Activated CD8-positive, alpha-beta T cell treated with anti-CD3 and anti-CD28 coated beads for 36 hours (primary cell): ENCODE measurements around the gene ABCG4. TPM values are rescaled to one million over a fixed set of nuclear protein-coding genes. Genes with fewer than 3 reads are reported as not detected.

ENCODE experiments used
- ATAC-seq: fragments of 200-7000 bp; cut with Tn5 transposase; one replicate; pipeline ENCODE4 v1.10.0; 2021; ENCODE audit warnings: mild to moderate bottlenecking, moderate library complexity
- CTCF ChIA-PET: fragments of 350-600 bp; sonication (Branson Sonifier 250); formaldehyde crosslinking; loops from one replicate; lab custom pipeline; 2021; ENCODE audit warnings: antibody characterized with exemption; lab: Charles Lee
- POLR2A ChIA-PET: fragments of 350-600 bp; sonication (Branson Sonifier 250); formaldehyde crosslinking; loops from one replicate; lab custom pipeline; 2021; ENCODE audit warnings: antibody characterized with exemption; lab: Charles Lee
- DNase-seq: peaks from one replicate; pipeline ENCODE4 v3.0.0-alpha.2; 2020
- H3K27ac Mint-ChIP-seq: one replicate; pipeline ENCODE4 v1.8.0; 2021; ENCODE audit warnings: mild to moderate bottlenecking, mixed read lengths
- H3K27me3 Mint-ChIP-seq: one replicate; pipeline ENCODE4 v1.8.0; 2021; ENCODE audit warnings: mixed read lengths
- H3K36me3 Mint-ChIP-seq: one replicate; pipeline ENCODE4 v1.8.0; 2021; ENCODE audit warnings: low read depth, mixed read lengths
- H3K4me1 Mint-ChIP-seq: one replicate; pipeline ENCODE4 v1.8.0; 2021; ENCODE audit warnings: low read depth, mixed read lengths
- H3K4me3 Mint-ChIP-seq: one replicate; pipeline ENCODE4 v1.8.0; 2021; ENCODE audit warnings: mild to moderate bottlenecking, moderate library complexity, mixed read lengths
- H3K9me3 Mint-ChIP-seq: one replicate; pipeline ENCODE4 v1.8.0; 2021; ENCODE audit warnings: mixed read lengths
- intact Hi-C: fragments of 100-400 bp; cut with micrococcal nuclease; formaldehyde crosslinking; loops from one replicate; pipeline ENCODE4 v1.10.0; 2022
- total RNA-seq, 2 experiments: library from RNA; stranded (reverse); gene quantifications; one replicate each; pipeline ENCODE4 v1.2.3, GENCODE V29; 2021
- TF ChIP-seq, protein P1 (sequence below): fragments of 200-600 bp; IDR thresholded peaks from one replicate; pipeline ENCODE4 v1.8.0; 2022; ENCODE audit warnings: antibody characterized with exemption, mild to moderate bottlenecking

Gene ABCG4
- total RNA-seq, result not detected

DNA sequence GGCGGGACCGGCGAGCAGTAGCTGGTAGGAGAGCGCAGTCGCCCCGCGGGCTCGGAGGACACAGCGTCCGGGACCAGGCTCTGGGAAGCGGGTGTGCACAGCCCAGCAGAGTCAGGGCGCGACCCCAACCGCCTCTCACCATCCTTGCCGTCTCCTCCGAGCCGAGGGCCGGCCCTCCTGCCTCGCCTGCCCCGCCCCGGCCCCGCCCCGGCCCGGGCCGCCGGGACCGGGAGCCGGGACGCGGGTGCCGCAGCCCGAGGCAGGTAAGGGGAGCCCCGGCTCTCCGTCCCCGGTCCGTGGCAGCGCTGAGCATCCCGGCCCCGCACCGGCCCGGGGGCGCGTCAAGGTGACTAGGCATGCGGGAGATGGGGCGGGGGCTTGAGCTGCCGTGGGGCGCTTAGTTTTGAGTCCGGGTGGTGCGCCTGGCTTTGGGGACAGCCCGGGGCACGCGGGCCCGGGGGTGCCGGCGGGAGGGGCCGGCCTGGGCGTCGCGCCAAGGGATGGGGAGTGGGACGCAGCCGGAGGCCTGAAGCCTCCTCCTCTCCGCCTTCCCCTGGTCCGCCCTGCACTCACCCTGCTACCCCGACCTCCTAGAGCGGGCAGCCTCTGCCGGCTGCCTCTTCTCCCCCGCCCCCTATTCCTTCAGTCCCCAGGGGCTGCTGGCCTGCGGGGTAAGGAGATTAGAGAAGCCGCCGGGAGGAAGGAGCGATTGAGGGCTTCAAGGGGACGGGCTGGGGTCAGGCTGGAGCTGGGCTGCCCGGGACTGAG lies at the start of gene ABCG4:
Gene ABCG4, plus strand, starts transcription at position 35 of the 768 bp plus-strand sequence. CDS start 914 bp downstream, outside the sequence.
- no peak within 1 kb of the TSS for H3K27ac Mint-ChIP-seq
- ATAC-seq, result peak; percentile 56
- peaks cover 12% of the 10 kb centered on the region for H3K4me1 Mint-ChIP-seq
- no peaks in the 10 kb centered on the region for H3K9me3 Mint-ChIP-seq
- TF ChIP-seq, protein P1, sequence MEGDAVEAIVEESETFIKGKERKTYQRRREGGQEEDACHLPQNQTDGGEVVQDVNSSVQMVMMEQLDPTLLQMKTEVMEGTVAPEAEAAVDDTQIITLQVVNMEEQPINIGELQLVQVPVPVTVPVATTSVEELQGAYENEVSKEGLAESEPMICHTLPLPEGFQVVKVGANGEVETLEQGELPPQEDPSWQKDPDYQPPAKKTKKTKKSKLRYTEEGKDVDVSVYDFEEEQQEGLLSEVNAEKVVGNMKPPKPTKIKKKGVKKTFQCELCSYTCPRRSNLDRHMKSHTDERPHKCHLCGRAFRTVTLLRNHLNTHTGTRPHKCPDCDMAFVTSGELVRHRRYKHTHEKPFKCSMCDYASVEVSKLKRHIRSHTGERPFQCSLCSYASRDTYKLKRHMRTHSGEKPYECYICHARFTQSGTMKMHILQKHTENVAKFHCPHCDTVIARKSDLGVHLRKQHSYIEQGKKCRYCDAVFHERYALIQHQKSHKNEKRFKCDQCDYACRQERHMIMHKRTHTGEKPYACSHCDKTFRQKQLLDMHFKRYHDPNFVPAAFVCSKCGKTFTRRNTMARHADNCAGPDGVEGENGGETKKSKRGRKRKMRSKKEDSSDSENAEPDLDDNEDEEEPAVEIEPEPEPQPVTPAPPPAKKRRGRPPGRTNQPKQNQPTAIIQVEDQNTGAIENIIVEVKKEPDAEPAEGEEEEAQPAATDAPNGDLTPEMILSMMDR, result no peak
- intact Hi-C loops, result no loop called here
- CTCF ChIA-PET, result interaction anchor here (0.6 to 1.3 kb wide), 2 partner anchors 47 to 81 kb away, joined by 3 read pairs; partner anchors contain the start of gene VPS11
- DNase-seq, result peak; percentile 29
- H3K4me3 Mint-ChIP-seq, result peak within 1 kb of the TSS; percentile 62
- POLR2A ChIA-PET, result interaction anchor here (1.1 kb wide), 1 partner anchor 26 kb away, joined by 4 read pairs; no protein-coding TSS in a partner anchor
- peaks cover 26% of the 10 kb centered on the region for H3K27me3 Mint-ChIP-seq
- H3K36me3 Mint-ChIP-seq, result no peaks in the 10 kb centered on the region

DNA sequence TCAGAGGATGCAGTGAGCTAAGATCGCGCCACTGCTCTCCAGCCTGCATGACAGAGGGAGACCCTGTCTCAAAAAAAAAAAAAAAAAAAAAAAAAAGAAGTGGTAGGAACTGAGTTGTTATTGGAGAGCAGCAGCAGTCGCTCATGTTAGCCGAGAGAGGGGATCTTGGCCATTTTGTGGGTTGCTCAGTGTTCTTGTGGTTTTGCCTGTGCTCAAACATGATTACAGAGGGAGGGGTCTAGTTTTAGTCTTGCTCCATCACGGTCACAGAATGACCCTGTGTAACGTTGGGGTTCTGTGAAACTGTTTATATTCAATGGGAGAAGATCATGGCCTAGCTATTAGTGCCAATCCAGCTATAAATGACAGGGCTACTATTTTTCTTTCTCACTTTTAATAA lies 49.1 kb upstream of the ABCG4 start:
- CTCF ChIA-PET, result interaction anchor here (0.6 to 2.0 kb wide), 3 partner anchors 9 to 21 kb away, joined by 3 to 7 read pairs (median 6); partner anchors contain the start of gene HINFP
- DNase-seq, result no peak
- TF ChIP-seq, protein P1, result no peak
- Mint-ChIP-seq H3K4me1 (peaks cover 38% of the 10 kb centered on the region), H3K9me3 (no peaks in the 10 kb centered on the region), H3K27me3 (peaks cover 1% of the 10 kb centered on the region), H3K36me3 (peaks cover 46% of the 10 kb centered on the region), H3K4me3 (peak overlapping the region; percentile 91), H3K27ac (no peak overlapping the region)
- intact Hi-C loops, result no loop called here
- no peak for ATAC-seq
- POLR2A ChIA-PET, result interaction anchor here (0.7 to 1.2 kb wide), 2 partner anchors 8 to 16 kb away, joined by 3 read pairs; no protein-coding TSS in a partner anchor

DNA sequence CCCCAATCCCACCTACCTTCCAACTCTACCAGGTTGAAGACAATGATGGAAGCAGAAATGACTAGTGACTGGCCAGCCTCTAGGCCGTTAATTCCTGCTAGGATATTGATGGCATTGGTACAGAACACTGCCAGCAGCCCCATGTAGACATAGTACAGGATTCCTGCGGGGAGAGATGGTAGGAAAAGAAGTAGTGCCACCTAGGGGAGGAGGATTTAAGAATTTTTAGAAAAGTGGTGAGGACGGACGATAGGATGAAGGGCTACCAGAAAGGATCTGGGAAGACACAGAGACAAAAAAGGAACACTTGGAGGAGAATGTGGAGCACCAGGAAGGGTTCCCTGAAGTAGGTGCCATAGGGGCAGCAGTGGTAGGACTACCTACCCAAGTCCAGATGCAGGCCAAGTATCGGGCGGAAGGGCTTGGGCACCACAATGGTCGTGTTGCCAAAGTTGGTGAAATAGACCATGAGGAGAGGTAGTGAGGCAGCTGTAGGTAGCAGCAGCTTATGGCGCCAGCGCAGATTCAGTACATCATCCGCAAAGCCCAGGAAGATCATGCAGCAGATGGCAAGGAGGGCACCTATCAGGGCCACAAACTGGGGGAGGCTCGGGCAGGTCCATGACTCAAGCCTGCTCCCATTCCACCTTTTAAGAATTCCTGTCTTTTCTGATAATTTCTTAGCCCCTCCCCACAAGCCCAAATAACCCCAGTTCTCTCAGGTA lies 48.4 kb upstream of the ABCG4 start:
- H3K9me3 Mint-ChIP-seq, result no peaks in the 10 kb centered on the region
- ChIA-PET CTCF (interaction anchor here (1.9 kb wide), 1 partner anchor 8 kb away, joined by 6 read pairs; no protein-coding TSS in a partner anchor), POLR2A (interaction anchor here (0.7 to 1.2 kb wide), 2 partner anchors 9 to 15 kb away, joined by 3 read pairs; no protein-coding TSS in a partner anchor)
- H3K4me3 Mint-ChIP-seq, result peak overlapping the region; percentile 91
- intact Hi-C loops, result no loop called here
- DNase-seq (no peak), ATAC-seq (no peak)
- peaks cover 38% of the 10 kb centered on the region for H3K4me1 Mint-ChIP-seq
- TF ChIP-seq, protein P1, result peak; percentile 46
- H3K36me3 Mint-ChIP-seq, result peaks cover 39% of the 10 kb centered on the region
- peak overlapping the region; percentile 97 for H3K27ac Mint-ChIP-seq
- H3K27me3 Mint-ChIP-seq, result peaks cover under 1% of the 10 kb centered on the region

DNA sequence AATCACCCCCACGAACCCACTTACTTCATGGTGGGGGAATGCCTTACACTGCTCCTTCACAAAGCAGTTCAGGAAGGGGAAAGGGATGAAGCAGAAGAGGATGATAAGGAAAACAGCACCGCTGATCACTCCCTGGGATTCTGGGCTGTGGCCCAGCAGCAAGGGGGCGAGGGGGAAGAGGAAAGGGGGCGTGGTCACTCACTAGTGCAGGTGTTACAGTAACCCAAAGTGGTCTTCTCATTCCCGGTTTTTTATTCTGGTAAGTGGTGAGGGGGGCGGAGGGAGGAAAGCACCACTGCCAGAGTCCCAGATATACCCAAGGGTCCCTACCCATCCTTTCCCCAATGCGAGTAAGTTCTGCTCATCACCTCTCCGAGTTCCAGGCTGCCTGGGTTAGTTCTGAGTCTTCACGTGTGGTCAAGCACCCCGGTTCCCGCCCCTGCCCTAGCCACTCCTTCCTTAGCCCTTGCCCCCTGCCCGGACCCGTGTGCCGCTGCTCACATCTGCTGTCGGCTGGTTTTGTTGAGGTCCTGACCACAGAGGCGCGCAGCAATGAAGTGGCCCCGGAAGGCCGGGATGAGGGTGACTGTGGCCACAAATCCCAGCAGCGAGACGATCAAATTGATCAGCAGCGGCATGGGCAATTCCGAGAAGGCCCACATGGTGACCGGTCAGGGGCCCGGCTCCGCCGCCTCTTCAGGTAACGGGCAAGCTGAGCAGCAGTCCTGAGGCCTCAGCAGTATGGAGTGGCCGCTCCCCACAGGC lies 47.7 kb upstream of the ABCG4 start:
- DNase-seq (no peak), ATAC-seq (peak; percentile 12)
- TF ChIP-seq, protein P1, result no peak
- H3K4me3 Mint-ChIP-seq, result peak overlapping the region; percentile 91
- H3K4me1 Mint-ChIP-seq, result peaks cover 33% of the 10 kb centered on the region
- CTCF ChIA-PET, result interaction anchor here (1.0 to 1.9 kb wide), 4 partner anchors 16 to 222 kb away, joined by 3 to 12 read pairs (median 5); partner anchors contain the start of genes HMBS and VPS11
- H3K27me3 Mint-ChIP-seq, result no peaks in the 10 kb centered on the region
- intact Hi-C loops, result no loop called here
- no peaks in the 10 kb centered on the region for H3K9me3 Mint-ChIP-seq
- H3K27ac Mint-ChIP-seq, result peak overlapping the region; percentile 97
- H3K36me3 Mint-ChIP-seq, result peaks cover 37% of the 10 kb centered on the region
- POLR2A ChIA-PET, result interaction anchor here (0.8 to 2.3 kb wide), 7 partner anchors 8 to 83 kb away, joined by 3 to 20 read pairs (median 5); partner anchors contain the start of genes HMBS, RPS25, TRAPPC4 and VPS11
